Dendritic cell treated with granulocyte-macrophage colony-stimulating factor and Interleukin-4, amounts not matched to agents 40 ng/mL and 50 ng/mL, for 4 days (primary cell): ENCODE measurements around the gene INPP4B.

Source experiments
- H3K27ac Mint-ChIP-seq: one replicate; pipeline ENCODE4 v1.8.0; 2022; ENCODE audit warnings: mild to moderate bottlenecking, mixed read lengths
- H3K27me3 Mint-ChIP-seq: one replicate; pipeline ENCODE4 v1.8.0; 2022; ENCODE audit warnings: mild to moderate bottlenecking, mixed read lengths
- H3K36me3 Mint-ChIP-seq: one replicate; pipeline ENCODE4 v1.8.0; 2022; ENCODE audit warnings: low read depth, mixed read lengths
- H3K4me1 Mint-ChIP-seq: one replicate; pipeline ENCODE4 v1.8.0; 2022; ENCODE audit warnings: low read depth, mixed read lengths
- H3K4me3 Mint-ChIP-seq: one replicate; pipeline ENCODE4 v1.8.0; 2022; ENCODE audit warnings: mild to moderate bottlenecking, moderate library complexity, mixed read lengths
- H3K9me3 Mint-ChIP-seq: one replicate; pipeline ENCODE4 v1.8.0; 2022; ENCODE audit warnings: mixed read lengths
- intact Hi-C: fragments of 100-400 bp; cut with micrococcal nuclease; formaldehyde crosslinking; loops from one replicate; pipeline ENCODE4 v1.15.0; 2022

Gene INPP4B

DNA sequence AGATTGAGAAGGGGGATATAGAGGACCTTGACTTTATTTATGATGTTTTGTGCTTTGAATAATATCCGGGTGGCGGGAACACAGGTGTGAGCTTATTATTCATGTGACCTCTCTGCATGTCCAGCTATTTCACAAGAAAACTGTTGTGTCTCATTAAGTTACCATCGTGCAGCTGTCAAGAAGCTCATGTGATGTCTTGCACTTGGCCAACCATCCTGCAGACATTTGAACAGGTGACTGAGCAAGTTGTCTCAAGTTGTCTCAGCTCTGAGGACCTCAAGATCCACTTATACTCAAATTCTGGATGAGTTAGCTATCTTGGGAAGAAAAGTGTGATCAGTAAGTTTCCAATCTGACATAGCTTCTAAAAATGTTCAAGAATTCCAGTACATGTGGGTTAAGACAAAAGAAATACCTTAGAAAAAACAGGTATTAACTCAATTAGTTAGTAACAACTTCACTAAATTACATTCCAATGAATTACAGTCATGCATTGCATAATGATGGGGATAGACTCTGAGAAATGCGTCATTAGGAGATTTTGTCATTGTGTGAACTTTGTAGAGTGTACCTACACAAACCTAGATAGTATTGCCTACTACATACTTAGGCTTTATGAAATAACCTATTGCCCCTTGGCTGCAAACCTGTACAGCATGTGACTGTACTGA lies 462.2 kb downstream of the INPP4B start:
- H3K27ac Mint-ChIP-seq: no peak overlapping the region
- H3K4me3 Mint-ChIP-seq: no peak overlapping the region
- intact Hi-C loops: no loop called here
- no peaks in the 10 kb centered on the region for H3K27me3 Mint-ChIP-seq
- H3K4me1 Mint-ChIP-seq: no peaks in the 10 kb centered on the region
- H3K36me3 Mint-ChIP-seq: no peaks in the 10 kb centered on the region
- no peaks in the 10 kb centered on the region for H3K9me3 Mint-ChIP-seq

DNA sequence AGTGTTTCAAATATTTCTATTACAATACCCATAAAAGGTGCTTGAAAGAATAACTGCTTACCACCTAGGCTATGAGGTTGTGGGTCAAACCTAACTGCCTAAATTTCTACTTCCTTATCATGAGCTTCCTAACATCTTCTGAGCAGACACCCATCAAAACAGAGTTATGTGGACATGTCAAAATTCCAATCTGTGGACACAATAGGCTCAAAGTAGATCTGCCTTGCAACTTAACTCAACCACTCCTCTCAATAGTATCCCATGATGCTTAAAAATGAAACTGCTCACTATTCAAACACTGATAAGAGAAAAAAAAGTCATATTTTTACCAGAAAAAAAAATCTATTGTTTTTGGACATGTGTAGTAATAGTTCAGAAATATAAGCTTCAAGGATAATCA lies 462.7 kb downstream of the INPP4B start:
- intact Hi-C loops: no loop called here
- Mint-ChIP-seq H3K4me1 (no peaks in the 10 kb centered on the region), H3K4me3 (no peak overlapping the region), H3K27ac (no peak overlapping the region), H3K9me3 (no peaks in the 10 kb centered on the region), H3K36me3 (no peaks in the 10 kb centered on the region), H3K27me3 (no peaks in the 10 kb centered on the region)

DNA sequence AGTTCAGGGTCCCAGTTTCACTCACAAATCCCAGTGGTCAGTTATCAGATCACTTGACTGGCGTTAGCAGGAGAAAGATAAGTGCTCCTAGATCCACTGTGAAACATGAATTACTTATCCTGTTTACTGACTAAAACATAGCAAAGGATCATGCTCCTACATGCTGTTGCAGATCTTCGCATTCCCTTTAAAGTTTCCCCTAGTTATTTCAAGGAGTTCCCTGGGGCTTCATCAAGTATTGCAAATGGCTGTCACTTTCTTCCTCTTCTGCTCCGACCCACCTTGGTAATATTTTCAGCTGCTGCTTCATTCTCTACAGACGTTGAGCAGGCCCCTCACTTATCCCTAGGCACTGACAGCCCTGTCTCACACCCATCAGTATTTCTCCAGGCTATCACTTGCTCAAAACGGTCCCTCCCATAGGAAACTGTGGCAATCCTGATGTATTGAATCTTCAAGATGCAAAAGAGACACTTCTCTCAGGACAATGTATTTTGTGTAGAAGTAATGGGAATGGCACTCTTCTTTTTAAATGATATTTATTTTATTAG lies 466.0 kb downstream of the INPP4B start:
- no peaks in the 10 kb centered on the region for H3K4me1 Mint-ChIP-seq
- H3K27ac Mint-ChIP-seq: no peak overlapping the region
- no peak overlapping the region for H3K4me3 Mint-ChIP-seq
- no peaks in the 10 kb centered on the region for H3K9me3 Mint-ChIP-seq
- no peaks in the 10 kb centered on the region for H3K27me3 Mint-ChIP-seq
- no peaks in the 10 kb centered on the region for H3K36me3 Mint-ChIP-seq
- intact Hi-C loops: no loop called here

DNA sequence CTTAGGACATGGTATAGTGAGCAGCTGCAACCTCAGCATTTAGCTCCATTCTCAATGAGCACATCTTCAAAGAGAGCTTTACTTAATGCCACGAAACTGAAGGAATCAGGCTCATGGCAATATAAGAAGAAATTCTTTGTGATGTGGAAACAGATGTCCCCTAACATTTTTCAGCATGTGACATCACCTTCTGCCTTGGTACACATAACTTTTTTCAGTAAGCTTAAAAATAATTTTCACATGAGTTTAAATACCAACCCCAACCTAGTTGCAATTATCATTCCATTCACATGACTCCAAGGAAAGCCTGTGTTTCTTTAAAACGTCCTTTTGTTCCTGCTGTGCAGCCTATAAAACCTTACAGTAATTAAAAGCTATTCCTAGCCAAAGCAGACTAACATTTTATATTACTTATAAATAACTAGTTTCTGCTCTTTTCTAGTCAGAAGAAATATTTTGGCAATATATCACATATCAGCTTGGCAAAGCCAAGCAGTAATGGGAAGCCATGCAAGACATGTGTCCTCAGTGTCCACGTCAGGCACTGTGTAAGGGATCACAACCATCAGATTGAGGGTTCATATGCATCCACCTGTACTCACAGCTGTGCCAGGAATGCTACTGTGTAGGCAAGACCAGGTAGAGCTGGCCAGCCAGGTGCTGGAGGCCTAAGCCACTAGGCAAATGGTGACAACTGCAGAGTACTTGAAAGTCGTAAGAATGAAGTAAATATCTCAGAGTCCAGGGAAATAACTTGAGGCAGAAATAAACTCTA lies 466.6 kb downstream of the INPP4B start:
- Mint-ChIP-seq H3K27ac (no peak overlapping the region), H3K4me1 (no peaks in the 10 kb centered on the region), H3K27me3 (no peaks in the 10 kb centered on the region), H3K4me3 (no peak overlapping the region), H3K9me3 (no peaks in the 10 kb centered on the region), H3K36me3 (no peaks in the 10 kb centered on the region)
- intact Hi-C loops: no loop called here

DNA sequence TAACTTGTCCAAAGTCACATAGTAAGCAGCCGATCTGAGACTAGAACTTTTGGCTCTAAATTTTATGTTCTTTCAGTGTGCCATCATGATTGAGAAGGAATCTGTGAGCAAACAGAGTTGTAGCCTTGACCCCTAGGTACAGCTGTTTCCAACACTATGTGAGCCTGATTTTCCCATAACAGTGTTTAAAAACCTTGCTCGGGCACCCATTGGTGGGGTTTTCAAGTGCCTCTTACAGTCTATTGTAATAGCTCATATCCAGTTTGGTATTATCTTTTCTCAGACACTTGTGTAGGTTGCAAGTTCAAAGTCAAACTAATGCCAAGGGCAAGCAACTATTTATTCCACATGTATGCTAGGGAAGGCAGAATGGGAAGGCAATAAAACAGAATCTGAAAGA lies 467.9 kb downstream of the INPP4B start:
- intact Hi-C loops: no loop called here
- no peaks in the 10 kb centered on the region for H3K27me3 Mint-ChIP-seq
- H3K36me3 Mint-ChIP-seq: no peaks in the 10 kb centered on the region
- no peaks in the 10 kb centered on the region for H3K4me1 Mint-ChIP-seq
- no peak overlapping the region for H3K27ac Mint-ChIP-seq
- H3K9me3 Mint-ChIP-seq: no peaks in the 10 kb centered on the region
- H3K4me3 Mint-ChIP-seq: no peak overlapping the region

DNA sequence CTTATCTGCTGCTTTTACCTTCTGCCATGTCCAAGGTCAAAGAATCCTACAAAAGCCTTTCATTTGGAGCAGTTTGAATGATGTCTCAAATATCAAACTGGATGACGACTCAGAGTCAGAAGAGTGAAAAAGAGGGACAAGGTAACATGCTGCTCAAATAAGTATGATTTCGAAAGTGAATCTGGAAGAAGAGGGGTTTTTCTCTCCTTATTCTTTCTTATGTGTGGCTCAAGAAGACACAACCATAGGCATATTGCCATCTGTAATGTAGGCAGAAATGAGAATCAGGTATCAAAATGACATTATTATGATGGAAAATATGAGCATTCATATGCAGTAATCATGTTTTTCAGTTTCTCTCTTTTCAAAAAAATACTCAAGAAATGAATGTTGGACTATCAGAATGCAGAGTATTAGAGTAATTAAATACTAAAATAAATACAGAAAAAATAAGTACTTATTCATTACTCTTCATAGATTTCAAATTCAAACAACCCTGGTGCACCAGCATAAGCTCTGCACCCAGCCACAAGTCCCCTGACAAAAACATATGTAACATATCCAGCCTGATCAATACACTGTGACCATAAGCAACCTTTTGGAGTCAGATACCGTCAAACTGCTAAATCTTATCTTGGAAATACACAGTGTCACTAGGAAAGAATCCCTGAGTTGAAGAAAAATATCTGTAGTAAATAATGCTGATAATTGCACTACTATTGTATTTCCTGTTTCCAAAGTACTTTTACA lies 468.6 kb downstream of the INPP4B start:
- H3K36me3 Mint-ChIP-seq: no peaks in the 10 kb centered on the region
- H3K9me3 Mint-ChIP-seq: no peaks in the 10 kb centered on the region
- no peaks in the 10 kb centered on the region for H3K4me1 Mint-ChIP-seq
- no peaks in the 10 kb centered on the region for H3K27me3 Mint-ChIP-seq
- H3K4me3 Mint-ChIP-seq: no peak overlapping the region
- no peak overlapping the region for H3K27ac Mint-ChIP-seq
- intact Hi-C loops: no loop called here

DNA sequence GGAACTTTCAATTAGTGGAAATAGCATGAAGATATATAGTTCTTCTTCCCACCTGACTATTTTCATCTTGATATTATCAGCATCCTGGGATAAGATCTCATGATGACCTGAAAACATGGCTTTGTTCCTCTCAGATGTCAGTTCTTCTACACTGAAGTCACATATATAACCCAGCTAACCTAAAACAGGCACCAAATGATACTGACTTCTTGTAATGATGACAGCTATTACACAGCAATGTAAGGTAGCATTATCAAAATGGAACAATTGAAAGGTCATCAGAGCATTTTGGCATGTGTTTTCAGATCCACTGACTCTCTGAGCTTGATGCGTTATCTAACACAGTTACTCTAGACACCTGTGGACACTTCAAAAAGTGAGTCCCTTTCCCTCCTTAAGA lies 469.9 kb downstream of the INPP4B start:
- no peaks in the 10 kb centered on the region for H3K27me3 Mint-ChIP-seq
- no peak overlapping the region for H3K27ac Mint-ChIP-seq
- intact Hi-C loops: no loop called here
- H3K4me3 Mint-ChIP-seq: no peak overlapping the region
- H3K4me1 Mint-ChIP-seq: no peaks in the 10 kb centered on the region
- H3K9me3 Mint-ChIP-seq: no peaks in the 10 kb centered on the region
- H3K36me3 Mint-ChIP-seq: no peaks in the 10 kb centered on the region

DNA sequence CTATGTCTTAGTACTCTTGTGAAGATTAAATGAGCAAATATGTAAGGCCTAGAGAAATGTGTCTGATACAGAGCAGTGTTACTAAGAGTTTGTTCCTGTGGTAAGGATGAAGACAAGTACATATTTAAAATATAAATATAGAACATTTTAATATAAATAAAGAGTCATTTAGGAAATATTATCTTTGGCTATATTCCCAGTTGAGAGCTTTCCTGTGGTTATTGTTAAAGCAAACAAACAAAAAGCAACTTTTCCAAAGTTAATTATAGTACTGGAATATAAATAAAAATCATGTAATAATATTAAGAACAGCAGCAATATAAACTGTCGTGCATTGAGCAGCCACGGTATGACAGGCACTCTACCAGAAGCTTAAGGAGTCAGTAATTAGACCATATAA lies 472.5 kb downstream of the INPP4B start:
- no peak overlapping the region for H3K27ac Mint-ChIP-seq
- H3K27me3 Mint-ChIP-seq: no peaks in the 10 kb centered on the region
- no peaks in the 10 kb centered on the region for H3K9me3 Mint-ChIP-seq
- intact Hi-C loops: no loop called here
- H3K36me3 Mint-ChIP-seq: no peaks in the 10 kb centered on the region
- no peak overlapping the region for H3K4me3 Mint-ChIP-seq
- H3K4me1 Mint-ChIP-seq: no peaks in the 10 kb centered on the region

DNA sequence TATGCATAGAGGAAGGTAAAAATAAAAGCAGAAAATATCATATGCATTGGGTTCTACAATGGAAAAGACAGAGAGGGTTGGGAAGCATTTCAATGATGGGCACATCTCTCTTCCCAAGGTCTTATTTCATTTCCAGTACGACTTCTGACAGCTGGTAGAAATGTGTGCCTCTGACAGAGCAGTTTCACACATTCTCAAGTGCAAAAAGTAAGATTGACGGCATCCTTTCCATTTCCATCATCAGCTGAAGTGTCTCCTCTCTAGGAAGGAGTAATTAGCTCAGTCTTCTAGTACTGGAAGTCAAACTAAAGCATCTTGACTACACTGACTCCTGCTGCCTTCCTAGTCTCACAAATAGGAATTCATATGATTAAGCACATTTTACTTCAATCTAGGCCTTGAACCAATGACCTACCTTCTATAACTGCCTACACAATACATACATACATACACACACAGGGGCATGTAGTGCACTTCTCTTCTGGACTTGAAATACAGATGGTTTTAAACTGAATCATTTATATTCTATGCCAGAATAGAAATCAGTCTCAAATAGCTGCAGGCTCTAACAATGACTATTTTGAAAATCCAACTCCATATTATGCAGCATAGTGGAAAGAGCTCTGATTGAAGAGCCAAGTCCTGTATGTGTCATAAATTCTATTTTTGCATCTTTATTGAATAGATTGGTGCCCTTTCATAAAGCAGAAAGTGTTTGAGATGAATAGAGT lies 473.4 kb downstream of the INPP4B start:
- no peaks in the 10 kb centered on the region for H3K9me3 Mint-ChIP-seq
- no peak overlapping the region for H3K4me3 Mint-ChIP-seq
- H3K27me3 Mint-ChIP-seq: no peaks in the 10 kb centered on the region
- H3K27ac Mint-ChIP-seq: no peak overlapping the region
- intact Hi-C loops: no loop called here
- H3K4me1 Mint-ChIP-seq: no peaks in the 10 kb centered on the region
- no peaks in the 10 kb centered on the region for H3K36me3 Mint-ChIP-seq

DNA sequence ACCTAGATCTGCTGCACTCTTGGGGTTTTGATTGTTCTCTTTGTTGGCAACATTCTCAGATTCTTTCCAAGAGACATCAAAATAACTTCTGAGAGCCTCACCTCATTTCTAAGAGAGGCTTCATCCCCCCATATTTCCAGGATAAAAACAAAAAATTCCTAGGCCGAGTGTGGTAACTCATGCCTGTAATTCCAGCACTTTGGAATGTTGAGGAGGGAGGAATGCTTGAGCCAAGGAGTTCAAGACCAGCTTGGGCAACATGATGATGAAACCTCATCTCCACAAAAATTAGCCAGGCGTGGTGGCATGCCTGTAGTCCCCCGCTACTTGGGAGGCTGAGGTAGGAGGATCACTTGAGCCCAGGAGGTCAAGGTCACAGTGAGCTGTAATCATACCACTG lies 477.0 kb downstream of the INPP4B start:
- intact Hi-C loops: no loop called here
- H3K4me1 Mint-ChIP-seq: no peaks in the 10 kb centered on the region
- H3K27ac Mint-ChIP-seq: no peak overlapping the region
- no peak overlapping the region for H3K4me3 Mint-ChIP-seq
- no peaks in the 10 kb centered on the region for H3K27me3 Mint-ChIP-seq
- H3K36me3 Mint-ChIP-seq: no peaks in the 10 kb centered on the region
- no peaks in the 10 kb centered on the region for H3K9me3 Mint-ChIP-seq

DNA sequence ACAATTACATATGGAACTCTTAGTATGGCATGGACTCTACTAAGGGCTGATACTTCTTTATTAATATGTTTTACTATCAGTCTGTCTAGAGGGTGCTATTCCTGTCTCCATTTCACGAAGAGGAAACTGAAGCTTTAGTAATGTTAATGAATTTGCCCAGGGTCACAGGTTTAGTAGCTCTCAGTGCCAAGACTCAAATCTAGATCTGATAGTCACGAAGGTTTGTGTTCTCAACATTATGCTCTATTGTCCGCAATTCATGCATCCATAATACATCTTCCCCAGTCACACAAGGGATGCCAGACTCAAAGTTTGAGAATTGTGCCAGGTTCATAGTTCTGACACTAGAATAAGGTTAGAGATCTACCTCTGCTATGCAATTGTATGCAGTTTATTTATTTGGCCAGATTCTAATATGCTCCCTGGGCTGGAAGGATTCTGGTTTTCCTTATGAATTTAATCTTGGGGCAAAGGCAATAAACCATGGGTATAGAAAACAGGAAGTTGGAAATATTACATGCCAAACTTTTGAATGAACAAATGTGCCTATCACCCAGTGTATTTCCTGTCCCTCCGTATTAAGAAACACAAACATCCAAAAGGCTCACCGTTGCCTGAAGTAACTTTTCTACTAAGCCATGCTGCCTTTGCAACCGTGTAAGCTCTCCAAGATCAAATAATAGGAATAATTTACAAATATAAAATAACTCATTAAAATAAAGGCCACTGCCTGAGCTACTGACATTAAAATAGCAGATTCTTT lies 478.5 kb downstream of the INPP4B start:
- intact Hi-C loops: no loop called here
- Mint-ChIP-seq H3K4me1 (no peaks in the 10 kb centered on the region), H3K27me3 (no peaks in the 10 kb centered on the region), H3K36me3 (no peaks in the 10 kb centered on the region), H3K4me3 (no peak overlapping the region), H3K27ac (no peak overlapping the region), H3K9me3 (peaks cover under 1% of the 10 kb centered on the region)

DNA sequence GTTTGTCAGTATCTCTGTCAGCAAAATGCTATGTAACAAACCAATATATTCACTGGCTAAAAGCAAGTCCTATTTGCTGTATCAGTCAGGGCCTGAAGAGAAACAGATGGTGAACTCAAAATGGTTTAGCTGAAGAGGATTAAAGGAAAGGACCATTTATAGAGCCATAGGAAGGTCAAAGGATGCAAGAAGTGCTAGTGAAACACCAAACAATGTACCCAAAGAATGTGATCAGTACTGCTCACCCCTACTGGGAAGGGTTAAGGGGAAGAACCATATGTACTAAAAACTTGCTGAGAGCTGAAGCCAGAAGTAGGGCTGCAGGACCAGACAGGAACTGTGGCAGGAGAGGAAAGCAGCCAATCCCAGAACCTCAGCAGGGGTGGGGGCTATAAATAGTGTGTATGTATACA lies 479.3 kb downstream of the INPP4B start:
- intact Hi-C loops: no loop called here
- no peaks in the 10 kb centered on the region for H3K27me3 Mint-ChIP-seq
- no peak overlapping the region for H3K27ac Mint-ChIP-seq
- no peaks in the 10 kb centered on the region for H3K36me3 Mint-ChIP-seq
- H3K9me3 Mint-ChIP-seq: peaks cover 9% of the 10 kb centered on the region
- H3K4me3 Mint-ChIP-seq: no peak overlapping the region
- no peaks in the 10 kb centered on the region for H3K4me1 Mint-ChIP-seq

DNA sequence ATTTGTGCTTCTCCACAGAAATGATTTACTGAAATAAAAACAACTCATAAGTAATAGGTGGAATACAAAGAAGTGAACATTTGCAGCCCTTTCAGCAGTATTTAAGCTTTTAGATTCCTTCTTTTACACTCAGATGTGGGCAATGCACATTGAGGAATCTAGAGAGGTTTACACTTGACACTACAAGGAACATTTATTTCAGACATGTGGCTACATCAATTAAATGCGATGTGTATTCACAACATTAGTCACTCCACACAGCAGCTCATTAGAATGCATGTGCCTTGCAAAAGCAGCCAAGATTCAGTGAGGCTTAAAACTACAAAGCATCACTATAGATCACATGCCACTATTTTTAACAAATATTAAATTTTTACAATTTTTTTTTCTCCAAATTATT lies 480.7 kb downstream of the INPP4B start:
- Mint-ChIP-seq H3K27me3 (no peaks in the 10 kb centered on the region), H3K36me3 (no peaks in the 10 kb centered on the region), H3K9me3 (peaks cover 12% of the 10 kb centered on the region), H3K4me3 (no peak overlapping the region), H3K27ac (no peak overlapping the region), H3K4me1 (no peaks in the 10 kb centered on the region)
- intact Hi-C loops: no loop called here
